Left cardiac atrium (tissue), 4 donors: ENCODE results near the gene KLF15. TPM values are rescaled to one million over a fixed set of nuclear protein-coding genes. Genes with fewer than 3 reads are reported as not detected.

Source experiments
- ATAC-seq, 2 donors: fragments of 200-7000 bp; cut with Tn5 transposase; one replicate each; pipeline ENCODE4 v1.9.1; 2020; ENCODE audit warnings: mild to moderate bottlenecking in 2 of 2, moderate library complexity in 2 of 2
- DNase-seq: peaks from one replicate; pipeline ENCODE4 v3.0.0-alpha.2; 2020
- intact Hi-C, 2 donors: fragments of 100-400 bp; cut with DNase I; formaldehyde crosslinking; loops; one replicate each; pipeline versions ENCODE4 v1.14.1 to v1.15.1; 2022 to 2023
- total RNA-seq, 2 donors: library from RNA; stranded (reverse); fragmentation: NEBNext Ultra II Directional; extraction: Animal tissue kit (Norgen Biotek cat#: 25700); gene quantifications; one replicate each; pipeline ENCODE4 v1.2.1, GENCODE V29; 2021
- donor health status: DM: no; HTN: yes; CAD: no.
- donor health status: DM: no; HTN: yes; CAD: no; lungs with severe emphysema.
- donor health status: DM: yes; HTN: yes; CAD: no.
- donor health status: Dilated cardiomyopathy.

KLF15 gene
- total RNA-seq, 2 donors from 2014 or later = 23.8 to 32.4 TPM

GRCh38 chr3:126351771-126352475 lies 5.3 kb downstream of the KLF15 start:
- intact Hi-C loops = no loop called here
- ATAC-seq = no peak

DNA sequence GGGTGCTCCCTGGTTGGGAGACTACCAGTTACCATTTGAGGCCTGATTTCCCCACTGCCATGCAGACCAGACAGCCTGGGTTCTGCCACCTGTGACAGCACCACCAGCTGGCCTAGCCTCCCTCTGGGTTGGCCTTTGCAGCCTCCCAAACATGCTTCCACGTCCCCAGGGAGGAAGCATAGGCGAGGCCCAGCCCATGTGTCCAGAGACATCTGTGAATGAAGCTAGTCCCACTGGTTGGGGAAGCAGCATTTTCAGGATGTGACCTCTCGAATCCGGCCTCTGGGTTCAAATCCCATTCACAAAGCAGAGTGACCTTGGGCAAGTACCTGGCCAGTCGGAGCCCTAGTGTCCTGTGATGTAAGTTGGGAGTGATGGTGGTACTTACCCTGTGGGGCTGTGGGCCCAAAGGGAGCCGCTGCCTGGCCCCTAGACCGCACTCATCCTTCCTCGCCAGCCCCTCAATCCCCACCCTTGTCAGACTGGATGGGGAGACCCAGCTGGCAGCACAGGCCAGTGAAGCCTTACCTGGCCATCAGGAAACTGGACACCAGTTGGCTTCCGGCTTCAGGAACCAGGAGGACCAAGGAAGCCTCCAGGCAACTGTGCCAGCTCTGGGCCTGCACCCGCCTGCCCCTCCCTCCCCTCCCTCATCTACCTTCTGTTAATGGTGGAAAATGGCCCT lies 6.0 kb downstream of the KLF15 start:
- intact Hi-C loops = no loop called here
- ATAC-seq = no peak
- no peak for DNase-seq

More at GRCh38 chr3:126351771-126352475, 5.3 kb downstream of the KLF15 start:
- peak; percentile 7 for DNase-seq

DNA sequence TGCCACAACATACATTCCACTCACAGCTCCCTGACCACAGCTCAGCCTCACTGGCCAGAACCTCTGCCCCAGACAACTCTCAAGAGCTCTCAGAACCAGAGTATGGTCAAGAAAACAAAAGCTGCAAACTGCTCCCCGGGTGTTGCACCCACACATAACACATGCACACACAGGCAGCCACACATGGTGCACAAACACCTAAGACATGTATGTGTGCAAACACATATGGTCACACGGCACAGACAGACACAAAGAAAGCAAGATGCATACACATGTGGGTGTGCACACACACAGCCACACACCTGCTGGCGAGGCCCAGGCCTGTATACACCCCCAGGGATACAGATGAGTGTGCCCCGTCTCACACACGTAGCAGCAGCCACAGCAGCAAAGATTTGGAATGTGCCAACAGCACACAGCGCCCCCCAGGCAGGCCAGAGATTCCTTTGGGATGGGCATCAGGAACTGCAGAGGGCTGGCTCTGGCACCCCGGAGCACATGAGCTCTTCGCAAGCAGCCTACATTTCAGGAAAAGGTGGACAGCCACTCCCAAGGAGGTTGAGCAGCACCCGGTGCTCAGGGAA lies 6.6 kb downstream of the KLF15 start:
- DNase-seq (no peak), ATAC-seq (no peak)
- intact Hi-C loops = no loop called here

DNA sequence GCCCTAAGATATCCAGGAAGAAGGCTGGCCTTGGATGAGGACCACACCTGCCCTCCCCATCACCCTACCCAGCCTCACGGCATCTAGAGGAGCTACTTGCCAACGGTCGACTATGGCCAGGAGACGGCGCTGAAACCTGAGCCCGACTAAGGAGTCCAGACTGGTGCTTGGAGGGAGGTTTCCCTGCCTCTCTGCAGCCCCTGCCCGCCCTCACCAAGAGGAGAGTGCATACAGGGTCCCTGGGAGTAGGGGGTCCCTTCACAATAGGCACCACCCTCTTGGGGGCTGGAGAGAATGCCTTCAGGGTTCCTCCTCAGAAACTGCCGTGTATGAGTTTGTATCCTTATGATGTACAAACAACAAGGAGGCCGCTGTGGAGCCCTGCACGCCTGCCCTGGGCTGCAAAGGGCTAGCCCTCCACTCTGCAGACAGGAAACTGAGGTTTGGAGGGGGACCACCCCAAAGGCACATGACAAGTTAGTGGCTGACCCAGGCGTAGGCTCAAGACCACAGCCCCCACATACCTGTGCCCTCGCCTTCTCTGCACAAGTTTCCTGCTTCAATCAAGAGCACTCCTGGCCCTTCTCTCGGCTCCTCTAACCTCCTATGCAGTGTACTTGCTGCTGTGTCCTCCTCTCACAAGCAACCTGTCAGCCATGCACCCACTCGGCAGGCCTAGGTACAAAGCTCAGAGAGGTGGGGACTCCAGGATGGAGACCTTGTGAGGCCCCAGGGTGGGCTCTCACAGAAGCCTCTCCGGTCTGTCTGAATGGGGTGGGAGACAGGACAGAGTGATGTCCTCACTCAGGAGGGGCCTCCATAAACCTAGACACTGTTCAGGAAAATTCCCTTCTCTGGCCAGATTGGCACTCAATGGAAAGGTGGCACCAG lies 7.4 kb downstream of the KLF15 start:
- DNase-seq (no peak), ATAC-seq (no peak)
- intact Hi-C loops = loop anchor here in 1 of 2 donors (10.0 kb wide), 1 partner anchor 55 kb away; no protein-coding TSS in a partner anchor

DNA sequence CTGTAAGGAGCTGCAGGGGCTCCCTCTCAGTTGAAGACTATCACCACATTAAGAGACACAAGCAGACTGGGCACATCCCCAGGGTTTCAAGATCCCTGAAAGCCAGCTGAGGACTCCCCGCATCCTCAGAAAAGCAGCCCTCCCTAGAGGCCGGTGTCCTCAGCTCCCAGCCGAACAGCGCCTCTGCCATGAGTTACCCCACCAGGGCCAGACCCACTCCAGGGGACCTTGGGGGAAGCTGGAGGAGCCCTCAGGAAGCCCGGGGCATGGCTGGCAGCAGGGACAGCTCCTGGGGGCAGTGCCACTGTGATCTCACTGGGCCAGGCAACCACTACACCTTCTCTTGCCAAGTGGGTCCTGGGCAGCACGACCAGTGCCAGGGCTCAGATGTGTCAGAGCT lies 8.1 kb downstream of the KLF15 start:
- intact Hi-C loops = loop anchor here in 1 of 2 donors (10.0 kb wide), 1 partner anchor 54 kb away; no protein-coding TSS in a partner anchor
- peak in 1 of 2 donors; percentile 35 for ATAC-seq
- no peak for DNase-seq

DNA sequence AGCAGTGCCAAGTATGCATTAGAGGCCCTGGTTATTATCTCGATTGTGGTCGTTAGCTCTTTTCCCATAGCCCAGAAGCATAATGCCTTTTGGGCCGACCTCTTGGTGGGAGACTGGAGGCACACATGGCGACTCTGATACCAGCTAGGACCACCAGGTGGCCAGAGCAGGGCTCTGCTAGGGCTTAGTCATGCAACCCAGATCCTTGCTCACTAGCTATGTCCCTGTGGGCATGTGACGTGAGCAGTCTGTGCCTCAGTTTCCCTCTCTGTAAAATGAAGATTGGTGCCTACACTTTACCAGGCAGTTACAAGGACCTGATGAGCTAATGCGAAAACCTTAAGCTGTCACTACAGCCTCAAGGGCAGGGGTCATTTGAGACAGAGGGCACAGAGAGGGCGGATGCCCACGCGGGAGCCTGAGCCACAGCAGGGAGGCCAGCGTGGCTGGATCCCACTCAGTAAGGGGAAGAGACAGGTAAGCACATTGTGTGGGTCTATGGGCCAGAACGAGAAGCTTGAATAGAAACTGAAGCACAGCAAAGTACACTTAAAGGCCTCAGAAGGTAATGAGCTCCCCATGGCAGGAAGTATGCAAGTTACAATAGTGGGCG lies 8.8 kb downstream of the KLF15 start:
- ATAC-seq = no peak
- no peak for DNase-seq
- intact Hi-C loops = loop anchor here in 1 of 2 donors (10.0 kb wide), 1 partner anchor 54 kb away; no protein-coding TSS in a partner anchor

DNA sequence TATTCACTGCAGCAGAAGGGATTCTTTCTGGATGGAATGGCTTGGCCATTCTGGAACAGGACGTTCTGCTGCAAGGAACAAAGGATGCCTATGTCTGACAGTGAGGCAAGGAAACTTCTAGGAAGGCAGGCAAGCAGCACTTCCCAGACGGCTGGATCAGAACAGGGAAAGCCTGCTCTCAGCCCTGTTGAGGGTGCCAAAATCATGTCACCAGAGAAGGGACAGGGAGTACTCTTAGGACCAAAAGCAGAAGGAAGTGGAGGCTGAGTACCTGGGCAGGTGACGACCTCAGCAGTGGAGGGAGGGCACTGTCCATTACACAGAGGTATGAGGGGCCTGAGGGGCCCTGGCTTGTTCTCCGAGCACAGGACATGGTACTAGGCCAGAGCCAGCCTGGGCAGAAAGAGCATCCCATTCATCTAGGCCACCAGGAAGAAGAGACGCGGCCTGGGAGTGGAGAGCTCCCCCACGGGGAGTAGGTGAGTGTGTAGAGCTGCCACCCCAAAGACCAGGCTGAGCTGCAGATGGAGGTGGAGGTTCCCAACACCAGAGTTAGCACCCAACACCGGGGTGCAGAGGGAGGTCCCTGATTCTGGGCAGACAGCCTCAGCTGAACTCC lies 9.6 kb downstream of the KLF15 start:
- no peak for DNase-seq
- no peak for ATAC-seq
- intact Hi-C loops = loop anchor here in 1 of 2 donors (10.0 kb wide), 1 partner anchor 53 kb away; no protein-coding TSS in a partner anchor

- DNase-seq (no peak), ATAC-seq (no peak)
- intact Hi-C loops = loop anchor here in 1 of 2 donors (10.0 kb wide), 1 partner anchor 52 kb away; no protein-coding TSS in a partner anchor
These were observed 10.7 kb downstream of the KLF15 start for GRCh38 chr3:126346466-126346865.

DNA sequence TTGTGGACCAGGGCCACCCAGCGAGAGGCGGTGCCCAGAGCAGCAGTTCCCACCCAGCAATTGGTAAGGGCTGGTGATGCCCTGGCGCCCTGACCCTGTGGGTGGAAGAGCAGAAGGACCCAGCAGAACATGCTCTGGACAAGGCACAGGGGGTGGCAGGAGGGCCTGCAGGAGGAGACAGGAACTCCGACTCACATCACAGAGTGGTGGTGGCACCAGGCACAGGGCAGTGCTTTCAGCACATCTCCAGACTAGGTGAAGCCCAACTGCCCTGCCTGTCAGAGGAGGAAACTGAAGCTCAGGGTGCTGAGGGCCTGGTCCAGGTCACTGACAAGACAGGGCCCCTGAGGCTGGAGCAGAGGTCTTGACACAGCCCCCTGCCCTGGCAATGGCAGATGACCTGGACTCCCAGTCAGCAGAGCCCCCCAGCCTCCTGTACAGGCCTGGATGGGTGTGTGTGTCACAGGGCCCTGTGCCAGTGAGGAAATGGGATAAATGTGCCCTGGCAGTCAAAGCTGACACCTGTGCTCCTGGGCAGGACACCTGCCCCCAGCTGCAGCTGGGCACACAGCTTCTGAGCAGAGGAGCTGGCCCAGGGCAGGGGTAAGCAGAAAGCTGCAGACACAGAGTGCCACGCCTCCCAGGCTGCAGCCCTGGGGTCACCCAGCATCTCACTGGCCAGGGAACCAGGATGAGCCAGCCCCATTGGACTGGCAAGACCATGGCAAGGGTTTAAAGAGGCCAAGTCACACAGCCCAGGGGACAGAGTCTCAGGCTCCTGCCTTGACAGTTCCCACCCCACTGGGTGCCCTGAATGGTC lies 11.4 kb downstream of the KLF15 start:
- ATAC-seq (no peak), DNase-seq (no peak)
- intact Hi-C loops = loop anchor here in 1 of 2 donors (10.0 kb wide), 1 partner anchor 51 kb away; no protein-coding TSS in a partner anchor

DNA sequence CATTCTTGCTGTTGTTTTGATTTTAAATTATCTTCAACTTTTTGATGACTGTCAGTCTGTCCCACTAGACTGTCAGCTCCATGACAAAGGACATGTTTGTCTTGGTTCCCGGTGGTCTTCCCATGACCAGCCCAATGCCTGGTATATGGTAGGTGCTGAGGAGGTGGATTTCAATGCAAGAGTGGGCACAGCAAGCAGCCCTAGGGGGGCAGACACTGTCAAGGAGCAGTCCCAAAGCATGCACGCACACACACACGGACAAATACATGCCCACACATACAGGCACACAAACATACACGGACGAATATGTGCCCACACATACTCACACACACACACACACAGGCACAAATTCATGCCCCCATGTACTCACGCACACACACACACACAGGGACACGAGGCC lies 12.0 kb downstream of the KLF15 start:
- no peak for DNase-seq
- intact Hi-C loops = loop anchor here in 1 of 2 donors (10.0 kb wide), 1 partner anchor 50 kb away; no protein-coding TSS in a partner anchor
- ATAC-seq = no peak

GRCh38 chr3:126344380-126345041 lies 12.7 kb downstream of the KLF15 start:
- ATAC-seq (no peak), DNase-seq (no peak)
- intact Hi-C loops = loop anchor here in 1 of 2 donors (10.0 kb wide), 1 partner anchor 50 kb away; no protein-coding TSS in a partner anchor

DNA sequence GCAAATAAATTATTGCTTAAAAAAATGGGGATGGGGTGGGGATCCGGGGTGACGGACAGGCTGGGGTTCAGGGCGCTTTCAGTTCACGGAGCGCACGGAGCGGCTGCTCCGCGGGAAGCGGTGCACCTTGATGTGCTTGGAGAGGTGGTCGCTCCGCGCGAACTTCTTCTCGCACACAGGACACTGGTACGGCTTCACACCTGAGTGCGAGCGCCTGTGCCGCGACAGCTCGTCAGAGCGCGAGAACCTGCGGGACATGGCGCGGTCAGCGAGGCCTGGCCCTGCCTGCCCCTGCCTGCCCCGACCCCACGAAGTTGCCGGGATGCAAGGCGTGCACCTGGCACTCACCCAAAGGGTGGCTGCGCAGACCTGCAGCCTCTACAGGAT lies 13.6 kb downstream of the KLF15 start:
- intact Hi-C loops = loop anchor here in 1 of 2 donors (10.0 kb wide), 1 partner anchor 49 kb away; no protein-coding TSS in a partner anchor
- no peak for DNase-seq
- no peak for ATAC-seq

- DNase-seq (no peak), ATAC-seq (peak in 1 of 2 donors; percentile 48)
- intact Hi-C loops = loop anchor here in 1 of 2 donors (10.0 kb wide), 1 partner anchor 48 kb away; no protein-coding TSS in a partner anchor
These were observed 14.1 kb downstream of the KLF15 start for GRCh38 chr3:126342991-126343648.

GRCh38 chr3:126342211-126342610 lies 15.0 kb downstream of the KLF15 start:
- no peak for ATAC-seq
- intact Hi-C loops = loop anchor here in 1 of 2 donors (10.0 kb wide), 1 partner anchor 47 kb away; no protein-coding TSS in a partner anchor
- DNase-seq = no peak

- DNase-seq = no peak
These were observed 15.5 kb downstream of the KLF15 start for GRCh38 chr3:126341755-126342150.

More at GRCh38 chr3:126341755-126342150, 15.5 kb downstream of the KLF15 start:
- intact Hi-C loops = loop anchor here in 1 of 2 donors (10.0 kb wide), 1 partner anchor 47 kb away; no protein-coding TSS in a partner anchor
- no peak for ATAC-seq
